Common myeloid progenitor, CD34-positive (primary cell): ENCODE measurements around the gene HOXB2.

ENCODE experiments used
- CTCF ChIA-PET: fragments of 350-600 bp; sonication (Branson Sonifier 250); formaldehyde crosslinking; loops from one replicate; lab custom pipeline; 2021; ENCODE audit warnings: antibody characterized with exemption; lab: Charles Lee
- POLR2A ChIA-PET: fragments of 350-600 bp; sonication (Branson Sonifier 250); formaldehyde crosslinking; loops from one replicate; lab custom pipeline; 2021; ENCODE audit warnings: antibody characterized with exemption; lab: Charles Lee
- DNase-seq, 3 donors: peaks; one replicate each; pipeline versions ENCODE4 v3.0.0 to v3.0.0-alpha.2; 2013
- H3K27ac ChIP-seq, 2 experiments: 1 replicate in 1 of 2; 2 replicates in 1 of 2; pipeline ENCODE4 v1.7.0; 2013; ENCODE audit warnings: inconsistent platforms in 2 of 2, low read length in 2 of 2, mild to moderate bottlenecking in 2 of 2, low read depth in 1 of 2, moderate library complexity in 1 of 2; ENCODE audit not compliant: severe bottlenecking in 2 of 2, insufficient read depth in 1 of 2, poor library complexity in 1 of 2
- H3K27me3 ChIP-seq, 5 experiments: replicated peaks in 2 of 5; 1 replicate in 3 of 5; 2 replicates in 2 of 5; pipeline versions ENCODE4 v1.6.1 to v1.7.0; 2013; ENCODE audit warnings: low read length in 4 of 5, mild to moderate bottlenecking in 2 of 5, moderate library complexity in 2 of 5, inconsistent platforms in 1 of 5; ENCODE audit not compliant: insufficient read depth in 5 of 5, control insufficient read depth in 4 of 5
- H3K36me3 ChIP-seq, 4 experiments: 1 replicate in 2 of 4; 2 replicates in 2 of 4; pipeline versions ENCODE4 v1.6.1 to v1.7.0; 2013; ENCODE audit warnings: low read length in 3 of 4, control low read depth in 1 of 4, mild to moderate bottlenecking in 1 of 4; ENCODE audit not compliant: control insufficient read depth in 4 of 4, insufficient read depth in 4 of 4
- H3K4me1 ChIP-seq, 4 experiments: 1 replicate in 3 of 4; 2 replicates in 1 of 4; pipeline versions ENCODE4 v1.6.1 to v1.7.1; 2013; ENCODE audit warnings: low read length in 3 of 4, mild to moderate bottlenecking in 3 of 4, control low read depth in 1 of 4, inconsistent platforms in 1 of 4, moderate library complexity in 1 of 4; ENCODE audit not compliant: control insufficient read depth in 4 of 4, insufficient read depth in 4 of 4; ENCODE audit errors: control extremely low read depth in 1 of 4
- H3K4me3 ChIP-seq, 7 experiments: 1 replicate in 4 of 7; 2 replicates in 3 of 7; pipeline versions ENCODE4 v1.5.1 to v1.7.0; 2013; ENCODE audit warnings: mild to moderate bottlenecking in 7 of 7, low read length in 6 of 7, moderate library complexity in 6 of 7, inconsistent platforms in 2 of 7, low read depth in 2 of 7, control low read depth in 1 of 7; ENCODE audit not compliant: insufficient read depth in 4 of 7, control insufficient read depth in 1 of 7; ENCODE audit errors: extremely low read depth in 1 of 7
- H3K9me3 ChIP-seq, 5 experiments: 1 replicate in 4 of 5; 2 replicates in 1 of 5; pipeline versions ENCODE4 v1.6.1 to v1.7.1; 2013; ENCODE audit warnings: low read length in 4 of 5, mild to moderate bottlenecking in 2 of 5, inconsistent platforms in 1 of 5, low read depth in 1 of 5, moderate library complexity in 1 of 5; ENCODE audit not compliant: control insufficient read depth in 4 of 5, insufficient read depth in 2 of 5; ENCODE audit errors: control extremely low read depth in 1 of 5
- WGBS: methylation state at CpG from one replicate; pipeline ENCODE4 v1.1.5; 2013; ENCODE audit not compliant: insufficient coverage; 5-methylcytosine and 5-hydroxymethylcytosine counted together

HOXB2 gene

DNA sequence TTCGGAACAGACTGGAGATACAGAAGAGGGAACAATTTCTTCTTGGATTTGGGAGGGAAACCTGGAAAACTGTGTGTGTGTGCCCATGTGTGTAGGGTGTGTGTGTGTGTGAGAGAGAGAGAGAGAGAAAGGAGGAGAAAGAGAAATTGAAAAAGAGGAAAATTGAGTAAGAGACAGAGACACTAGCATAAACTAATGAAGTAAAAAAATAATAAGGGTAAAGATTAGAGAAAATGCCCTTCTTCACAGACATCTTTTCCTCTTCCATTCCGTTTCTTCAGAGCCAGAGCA, 13.9 kb upstream of the HOXB2 start:
- CTCF ChIA-PET = interaction anchor here (1.5 kb wide), 1 partner anchor 11 kb away, joined by 5 read pairs; no protein-coding TSS in a partner anchor
- Histone ChIP-seq H3K4me1 (peaks cover 8 to 73% (median 60%) of the 10 kb centered on the region in 4 experiments), H3K9me3 (no peaks in the 10 kb centered on the region), H3K4me3 (no peak overlapping the region), H3K36me3 (peaks cover 4 to 29% (median 13%) of the 10 kb centered on the region in 4 experiments), H3K27ac (no peak overlapping the region), H3K27me3 (no peaks in the 10 kb centered on the region)
- POLR2A ChIA-PET = no interaction called here
- 92% methylated on average over 2 of the region's 2 CpGs for WGBS
- DNase-seq = no peak

- Histone ChIP-seq H3K36me3 (peaks cover 4 to 27% (median 10%) of the 10 kb centered on the region in 4 experiments), H3K4me1 (peaks cover 8 to 67% (median 55%) of the 10 kb centered on the region in 4 experiments), H3K27me3 (no peaks in the 10 kb centered on the region), H3K27ac (no peak overlapping the region), H3K4me3 (no peak overlapping the region), H3K9me3 (no peaks in the 10 kb centered on the region)
- WGBS = 92% methylated on average over 7 of the region's 13 CpGs
- ChIA-PET POLR2A (no interaction called here), CTCF (interaction anchor here (0.8 to 3.6 kb wide), 4 partner anchors 10 to 66 kb away, joined by 3 to 16 read pairs (median 6); no protein-coding TSS in a partner anchor)
- DNase-seq = no peak
Measured at GRCh38 chr17:48558057-48558830, 13.3 kb upstream of the HOXB2 start.

GRCh38 chr17:48556576-48557401, 11.9 kb upstream of the HOXB2 start:
- Histone ChIP-seq H3K27ac (no peak overlapping the region), H3K4me3 (peak overlapping the region in 1 of 7 experiments; percentile 39), H3K36me3 (peaks cover 4 to 38% (median 17%) of the 10 kb centered on the region in 4 experiments), H3K9me3 (no peaks in the 10 kb centered on the region), H3K4me1 (peaks cover 8 to 59% (median 44%) of the 10 kb centered on the region in 4 experiments), H3K27me3 (no peaks in the 10 kb centered on the region)
- ChIA-PET CTCF (interaction anchor here (0.8 to 3.6 kb wide), 6 partner anchors 9 to 82 kb away, joined by 3 to 16 read pairs (median 6); no protein-coding TSS in a partner anchor), POLR2A (interaction anchor here (0.6 to 1.5 kb wide), 3 partner anchors 8 to 36 kb away, joined by 3 to 5 read pairs (median 3); no protein-coding TSS in a partner anchor)
- WGBS = 54% methylated on average over 4 of the region's 7 CpGs
- DNase-seq = peak in 1 of 3 donors; percentile 58

DNA sequence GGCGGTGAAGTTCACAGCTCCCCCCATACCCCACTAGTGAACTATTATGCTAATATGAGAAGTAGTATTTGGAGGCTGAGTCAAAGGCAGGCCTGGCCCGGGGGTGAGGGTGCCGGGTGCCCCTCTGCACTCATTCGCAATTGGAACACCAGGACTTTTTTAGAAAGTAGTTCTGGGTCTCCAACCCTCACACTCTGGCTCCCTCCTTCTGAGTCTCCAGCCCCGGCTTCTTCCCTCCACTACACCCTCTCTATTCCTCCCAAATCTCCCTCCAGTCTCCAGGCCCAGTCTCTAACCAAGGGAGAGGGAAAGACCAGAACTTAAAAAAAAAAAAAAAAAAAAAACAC, 11.3 kb upstream of the HOXB2 start:
- ChIA-PET CTCF (interaction anchor here (0.9 to 3.6 kb wide), 6 partner anchors 8 to 64 kb away, joined by 3 to 16 read pairs (median 6); no protein-coding TSS in a partner anchor), POLR2A (interaction anchor here (0.6 to 1.5 kb wide), 2 partner anchors 10 to 37 kb away, joined by 3 to 5 read pairs; no protein-coding TSS in a partner anchor)
- Histone ChIP-seq H3K4me1 (peaks cover 3 to 53% (median 38%) of the 10 kb centered on the region in 4 experiments), H3K27me3 (no peaks in the 10 kb centered on the region), H3K4me3 (peak overlapping the region in 3 of 7 experiments; percentile 48 to 63 (median 53)), H3K27ac (no peak overlapping the region), H3K36me3 (peaks cover 4 to 41% (median 21%) of the 10 kb centered on the region in 4 experiments), H3K9me3 (no peaks in the 10 kb centered on the region)
- peak in 1 of 3 donors; percentile 35 for DNase-seq
- WGBS = 37% methylated on average over 3 of the region's 5 CpGs

DNA sequence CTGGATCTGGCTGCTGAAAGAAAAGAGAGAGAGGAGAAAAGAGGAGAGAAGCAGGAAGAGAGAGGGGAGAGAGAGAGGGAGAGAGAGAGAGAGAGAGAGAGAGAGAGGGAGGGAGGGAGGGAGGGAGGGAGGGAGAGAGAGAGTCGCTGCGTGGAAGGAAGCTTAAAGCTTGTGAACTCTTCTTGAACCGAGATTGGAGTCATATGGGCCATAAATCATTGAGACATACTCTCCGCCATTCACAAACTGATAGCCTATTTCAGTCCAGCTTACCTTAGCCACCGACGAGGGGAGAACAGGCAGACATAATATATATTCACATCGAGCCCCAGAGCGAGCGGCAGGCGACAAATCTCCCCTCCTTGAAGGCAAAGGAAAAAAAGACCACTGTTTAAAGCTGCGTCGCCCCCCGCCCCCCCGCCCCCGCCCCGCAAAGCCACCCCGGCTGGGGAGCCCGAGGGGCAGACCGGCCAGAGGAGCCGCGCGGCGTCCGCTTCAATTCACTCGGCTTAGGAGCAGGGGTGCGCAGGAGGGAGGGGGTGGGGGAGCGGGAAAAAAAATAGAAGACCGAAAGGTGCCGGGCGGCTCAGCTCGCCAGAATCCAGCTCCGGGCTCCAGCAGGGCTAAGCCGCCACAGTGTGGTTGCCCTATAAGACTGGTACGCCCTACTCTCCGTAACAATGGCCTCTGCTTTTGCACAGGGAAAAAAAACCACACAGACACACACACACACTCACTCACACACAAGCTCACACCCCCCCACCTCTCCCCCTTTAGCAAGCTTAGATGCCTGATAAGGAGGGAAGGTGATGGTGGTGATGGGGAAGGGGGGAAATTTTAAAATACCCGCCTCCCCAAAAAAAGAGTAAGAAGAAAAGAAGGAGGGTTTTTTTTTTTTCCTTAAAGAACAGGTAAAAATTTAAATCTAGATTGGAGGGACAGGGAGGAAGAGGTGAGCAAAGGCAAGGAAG, 10.6 kb upstream of the HOXB2 start:
- DNase-seq = peak; percentile 81 to 95 (median 92)
- CTCF ChIA-PET = interaction anchor here (0.8 to 3.6 kb wide), 9 partner anchors 11 to 63 kb away, joined by 3 to 9 read pairs (median 4); no protein-coding TSS in a partner anchor
- peak overlapping the region in 1 of 2 experiments; percentile 64 for H3K27ac ChIP-seq
- peaks cover 4 to 44% (median 24%) of the 10 kb centered on the region in 4 experiments for H3K36me3 ChIP-seq
- POLR2A ChIA-PET = interaction anchor here (0.6 to 1.5 kb wide), 3 partner anchors 9 to 55 kb away, joined by 3 to 5 read pairs (median 3); no protein-coding TSS in a partner anchor
- H3K9me3 ChIP-seq = no peaks in the 10 kb centered on the region
- WGBS = 0% methylated on average over 10 of the region's 36 CpGs
- no peaks in the 10 kb centered on the region for H3K27me3 ChIP-seq
- H3K4me1 ChIP-seq = peaks cover 3 to 47% (median 33%) of the 10 kb centered on the region in 4 experiments
- peak overlapping the region in 5 of 7 experiments; percentile 29 to 63 (median 59) for H3K4me3 ChIP-seq
